ENCODE results near the gene AK9. TPM values are rescaled to one million over a fixed set of nuclear protein-coding genes. Genes with fewer than 3 reads are reported as not detected.

The AK9 gene
- polyA plus RNA-seq, 1 donor from 2014 or later = 27.7 TPM

DNA sequence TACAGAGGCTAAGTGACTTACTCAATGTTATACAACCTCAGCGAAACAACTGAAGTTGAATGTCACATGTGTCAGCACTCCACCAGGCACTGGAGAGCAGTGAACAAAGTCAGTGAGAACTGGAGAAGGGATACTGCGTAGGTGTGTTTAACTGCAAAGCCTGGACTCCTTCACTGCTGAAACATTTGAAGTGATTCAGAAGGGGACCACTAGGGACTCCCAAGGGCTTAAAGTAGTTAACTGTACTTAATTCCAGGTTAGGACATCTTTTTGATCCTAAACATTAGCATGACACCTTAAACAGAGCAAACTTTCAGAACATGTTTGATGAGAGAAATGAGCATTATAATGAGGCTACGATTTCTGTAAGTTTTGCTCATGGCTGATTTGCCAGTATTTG, 163.0 kb downstream of the AK9 start:
- H3K27ac ChIP-seq (ENCODE audit: low read length) = no peak overlapping the region
- no peaks in the 10 kb centered on the region for H3K36me3 ChIP-seq (ENCODE audit: insufficient read depth, low read length)
- H2AFZ ChIP-seq (ENCODE audit: low read depth, low read length) = no peak overlapping the region
- no peaks in the 10 kb centered on the region for H3K27me3 ChIP-seq (ENCODE audit: insufficient read depth, low read depth, low read length)
- H3F3A ChIP-seq (ENCODE audit: insufficient read depth, low read length, poor library complexity, severe bottlenecking) = no peaks in the 10 kb centered on the region
- H4K20me1 ChIP-seq (ENCODE audit: insufficient read depth) = no peaks in the 10 kb centered on the region
- TF ChIP-seq, protein P1, sequence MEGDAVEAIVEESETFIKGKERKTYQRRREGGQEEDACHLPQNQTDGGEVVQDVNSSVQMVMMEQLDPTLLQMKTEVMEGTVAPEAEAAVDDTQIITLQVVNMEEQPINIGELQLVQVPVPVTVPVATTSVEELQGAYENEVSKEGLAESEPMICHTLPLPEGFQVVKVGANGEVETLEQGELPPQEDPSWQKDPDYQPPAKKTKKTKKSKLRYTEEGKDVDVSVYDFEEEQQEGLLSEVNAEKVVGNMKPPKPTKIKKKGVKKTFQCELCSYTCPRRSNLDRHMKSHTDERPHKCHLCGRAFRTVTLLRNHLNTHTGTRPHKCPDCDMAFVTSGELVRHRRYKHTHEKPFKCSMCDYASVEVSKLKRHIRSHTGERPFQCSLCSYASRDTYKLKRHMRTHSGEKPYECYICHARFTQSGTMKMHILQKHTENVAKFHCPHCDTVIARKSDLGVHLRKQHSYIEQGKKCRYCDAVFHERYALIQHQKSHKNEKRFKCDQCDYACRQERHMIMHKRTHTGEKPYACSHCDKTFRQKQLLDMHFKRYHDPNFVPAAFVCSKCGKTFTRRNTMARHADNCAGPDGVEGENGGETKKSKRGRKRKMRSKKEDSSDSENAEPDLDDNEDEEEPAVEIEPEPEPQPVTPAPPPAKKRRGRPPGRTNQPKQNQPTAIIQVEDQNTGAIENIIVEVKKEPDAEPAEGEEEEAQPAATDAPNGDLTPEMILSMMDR (IDR thresholded peaks at IDR 0.05; ENCODE audit: poor library complexity, severe bottlenecking) = no peak
- TF ChIP-seq EZH2 (IDR thresholded peaks at IDR 0.05; ENCODE audit: borderline replicate concordance, insufficient read depth, low read length, poor library complexity, severe bottlenecking) = no peak
- TF ChIP-seq SMC3 (conservative IDR thresholded peaks at IDR 0.05; ENCODE audit: poor library complexity) = no peak
- no peak for TF ChIP-seq RAD21 (conservative IDR thresholded peaks at IDR 0.05)
- no peak for TF ChIP-seq TAF1 (IDR thresholded peaks at IDR 0.05; ENCODE audit: low read depth)
- H3K9ac ChIP-seq (ENCODE audit: low read length) = no peak overlapping the region
- H3K9me3 ChIP-seq (ENCODE audit: low read length) = no peaks in the 10 kb centered on the region
- H3K79me2 ChIP-seq (replicated peaks; ENCODE audit: insufficient read depth, low read length) = no peaks in the 10 kb centered on the region
- H3K4me3 ChIP-seq (ENCODE audit: low read length) = no peak overlapping the region
- no peaks in the 10 kb centered on the region for H3K9me2 ChIP-seq (ENCODE audit: insufficient read depth, low read length)
- no peak overlapping the region for H3K4me2 ChIP-seq (ENCODE audit: low read length)

DNA sequence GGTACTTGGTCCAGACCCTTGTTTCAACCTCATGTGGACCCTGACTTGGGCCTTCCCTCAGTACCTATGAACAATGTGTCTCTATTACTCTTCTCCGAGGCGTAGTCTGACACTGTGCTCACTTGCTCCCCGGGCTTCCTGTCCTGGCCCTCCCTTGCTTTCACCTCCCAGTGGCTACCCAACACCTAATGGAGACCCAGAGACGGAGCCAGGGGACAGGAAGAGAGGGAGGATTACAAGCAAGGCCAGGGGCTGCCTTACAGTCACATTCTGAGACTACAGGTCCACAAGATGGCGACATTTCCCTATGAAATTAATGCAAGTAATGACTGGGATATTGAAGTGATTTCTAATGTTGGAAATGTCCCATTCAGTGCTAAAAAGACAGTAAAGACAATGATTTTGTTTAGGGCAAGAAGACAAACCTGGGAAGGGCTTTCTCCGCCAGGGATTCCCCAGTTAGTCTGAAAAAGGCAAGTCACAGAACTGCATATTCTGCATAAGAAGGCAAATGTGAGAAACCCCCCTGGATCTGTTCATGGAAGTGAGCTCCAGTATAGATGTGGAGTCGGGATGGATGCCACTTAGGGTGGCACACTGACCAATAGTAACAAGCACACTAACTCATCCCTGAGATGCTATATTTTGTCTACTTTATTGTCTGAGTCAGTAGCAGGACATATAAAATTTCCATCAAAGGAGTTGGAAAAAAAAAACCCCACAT, 163.9 kb downstream of the AK9 start:
- H3K36me3 ChIP-seq (ENCODE audit: insufficient read depth, low read length) = no peaks in the 10 kb centered on the region
- no peak overlapping the region for H3K4me3 ChIP-seq (ENCODE audit: low read length)
- no peak overlapping the region for H2AFZ ChIP-seq (ENCODE audit: low read depth, low read length)
- H3K9me2 ChIP-seq (ENCODE audit: insufficient read depth, low read length) = no peaks in the 10 kb centered on the region
- no peak overlapping the region for H3K4me2 ChIP-seq (ENCODE audit: low read length)
- no peak overlapping the region for H3K27ac ChIP-seq (ENCODE audit: low read length)
- H3K9me3 ChIP-seq (ENCODE audit: low read length) = no peaks in the 10 kb centered on the region
- no peaks in the 10 kb centered on the region for H3K27me3 ChIP-seq (ENCODE audit: insufficient read depth, low read depth, low read length)
- H3K79me2 ChIP-seq (replicated peaks; ENCODE audit: insufficient read depth, low read length) = no peaks in the 10 kb centered on the region
- TF ChIP-seq TAF1 (IDR thresholded peaks at IDR 0.05; ENCODE audit: low read depth) (no peak), MXI1 (conservative IDR thresholded peaks at IDR 0.05; ENCODE audit: poor library complexity, severe bottlenecking) (no peak), EP300 (conservative IDR thresholded peaks at IDR 0.05; ENCODE audit: poor library complexity, severe bottlenecking) (no peak), RAD21 (conservative IDR thresholded peaks at IDR 0.05) (peak; percentile 80), SMC3 (conservative IDR thresholded peaks at IDR 0.05; ENCODE audit: poor library complexity) (peak; percentile 82), EZH2 (IDR thresholded peaks at IDR 0.05; ENCODE audit: borderline replicate concordance, insufficient read depth, low read length, poor library complexity, severe bottlenecking) (no peak), POLR2AphosphoS5 (IDR thresholded peaks at IDR 0.05) (no peak)
- TF ChIP-seq, protein P1 (IDR thresholded peaks at IDR 0.05; ENCODE audit: poor library complexity, severe bottlenecking) = peak; percentile 81
- TF ChIP-seq, protein P2, sequence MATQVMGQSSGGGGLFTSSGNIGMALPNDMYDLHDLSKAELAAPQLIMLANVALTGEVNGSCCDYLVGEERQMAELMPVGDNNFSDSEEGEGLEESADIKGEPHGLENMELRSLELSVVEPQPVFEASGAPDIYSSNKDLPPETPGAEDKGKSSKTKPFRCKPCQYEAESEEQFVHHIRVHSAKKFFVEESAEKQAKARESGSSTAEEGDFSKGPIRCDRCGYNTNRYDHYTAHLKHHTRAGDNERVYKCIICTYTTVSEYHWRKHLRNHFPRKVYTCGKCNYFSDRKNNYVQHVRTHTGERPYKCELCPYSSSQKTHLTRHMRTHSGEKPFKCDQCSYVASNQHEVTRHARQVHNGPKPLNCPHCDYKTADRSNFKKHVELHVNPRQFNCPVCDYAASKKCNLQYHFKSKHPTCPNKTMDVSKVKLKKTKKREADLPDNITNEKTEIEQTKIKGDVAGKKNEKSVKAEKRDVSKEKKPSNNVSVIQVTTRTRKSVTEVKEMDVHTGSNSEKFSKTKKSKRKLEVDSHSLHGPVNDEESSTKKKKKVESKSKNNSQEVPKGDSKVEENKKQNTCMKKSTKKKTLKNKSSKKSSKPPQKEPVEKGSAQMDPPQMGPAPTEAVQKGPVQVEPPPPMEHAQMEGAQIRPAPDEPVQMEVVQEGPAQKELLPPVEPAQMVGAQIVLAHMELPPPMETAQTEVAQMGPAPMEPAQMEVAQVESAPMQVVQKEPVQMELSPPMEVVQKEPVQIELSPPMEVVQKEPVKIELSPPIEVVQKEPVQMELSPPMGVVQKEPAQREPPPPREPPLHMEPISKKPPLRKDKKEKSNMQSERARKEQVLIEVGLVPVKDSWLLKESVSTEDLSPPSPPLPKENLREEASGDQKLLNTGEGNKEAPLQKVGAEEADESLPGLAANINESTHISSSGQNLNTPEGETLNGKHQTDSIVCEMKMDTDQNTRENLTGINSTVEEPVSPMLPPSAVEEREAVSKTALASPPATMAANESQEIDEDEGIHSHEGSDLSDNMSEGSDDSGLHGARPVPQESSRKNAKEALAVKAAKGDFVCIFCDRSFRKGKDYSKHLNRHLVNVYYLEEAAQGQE (IDR thresholded peaks at IDR 0.05; ENCODE audit: borderline replicate concordance) = no peak
- no peak overlapping the region for H3K9ac ChIP-seq (ENCODE audit: low read length)
- no peaks in the 10 kb centered on the region for H3F3A ChIP-seq (ENCODE audit: insufficient read depth, low read length, poor library complexity, severe bottlenecking)
- H4K20me1 ChIP-seq (ENCODE audit: insufficient read depth) = no peaks in the 10 kb centered on the region

Data from neural cell (in vitro differentiated cells).